ENCODE measurements around the gene FGF12. TPM values are rescaled to one million over a fixed set of nuclear protein-coding genes. Genes with fewer than 3 reads are reported as not detected.
"Not testable (repeated sequence)": the region's sequence is repeated elsewhere in the genome, so short reads cannot be mapped to it uniquely, and the experiment has no call there.

Gene FGF12
- 0.07 TPM for total RNA-seq (2021; ENCODE audit: unreplicated experiment)
- not detected in 2 replicates for polyA plus RNA-seq (2012)
- Bru-seq, nascent RNA = percentile 10 among the genes with signal in this experiment
- percentile 12 among the genes with signal in this experiment for BruChase-seq, experiment 1, labeled RNA remaining after a 6-hour chase
- BruChase-seq, experiment 2, labeled RNA remaining after a 2-hour chase = percentile 17 among the genes with signal in this experiment
- long read RNA-seq = 0 reads

DNA sequence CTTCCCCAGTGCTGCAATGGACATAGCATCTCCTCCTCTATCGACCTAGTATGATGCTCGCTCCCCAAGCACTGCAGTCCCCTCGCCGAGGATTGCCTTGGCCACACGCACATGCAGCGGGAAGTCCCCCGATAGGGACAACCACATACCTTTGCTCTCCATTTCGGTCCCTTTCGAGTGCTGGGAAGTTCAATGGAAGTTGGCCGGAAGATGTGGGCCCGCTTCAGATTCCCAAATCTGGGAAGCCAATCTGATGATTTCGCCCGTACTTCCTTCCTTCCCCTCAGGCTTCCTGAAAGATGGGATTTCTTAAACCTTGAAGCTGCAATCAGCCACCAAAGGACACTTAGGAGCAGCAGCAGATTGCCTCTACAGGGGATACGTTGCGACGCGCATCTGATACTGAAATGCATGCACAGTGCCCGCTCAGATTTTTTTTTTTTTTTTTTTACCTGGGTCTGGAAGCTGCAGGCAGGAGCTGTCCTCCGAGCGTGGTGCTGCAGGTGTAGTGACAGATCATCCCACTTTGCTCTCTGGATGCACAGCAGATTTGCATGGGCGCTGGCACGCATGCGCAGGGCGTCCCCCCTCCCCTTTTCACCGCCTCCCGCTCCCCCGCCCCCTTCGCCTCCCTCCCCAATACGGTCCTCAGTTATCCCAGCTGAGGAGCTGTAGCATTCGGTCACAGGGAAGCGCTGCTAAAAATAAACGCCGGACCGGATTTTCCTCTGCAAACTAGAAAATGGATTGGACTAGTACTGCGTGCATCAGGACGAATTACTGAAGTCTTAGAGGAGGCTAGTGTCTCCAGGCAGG lies at the start of gene FGF12:
FGF12 (minus strand) TSS at position 510 of the 816 bp plus-strand sequence.
- no peaks in the 10 kb centered on the region for H3K4me1 ChIP-seq (ENCODE audit: control insufficient read depth in 1 of 2, insufficient read depth in 2 of 2, low read length in 2 of 2)
- H3K27ac ChIP-seq (ENCODE audit: low read depth, low read length) = no peak within 1 kb of the TSS
- ChIA-PET CTCF (no interaction called here), POLR2A (no interaction called here), RAD21 (ENCODE audit: low non-redundant PET in 1 of 2, low total read pairs in 2 of 2, uncharacterized antibody in 2 of 2, unreplicated experiment in 2 of 2) (no interaction called here)
- intact Hi-C loops (cut with micrococcal nuclease) = no loop called here
- no peak within 1 kb of the TSS for H3K4me2 ChIP-seq (ENCODE audit: low read length)
- no peak within 1 kb of the TSS for H3K4me3 ChIP-seq (replicated peaks in 1 of 2; ENCODE audit: low read depth in 1 of 2, low read length in 2 of 2)
- no peaks in the 10 kb centered on the region for H3K36me3 ChIP-seq (ENCODE audit: control insufficient read depth in 1 of 2, insufficient read depth in 2 of 2, low read length in 2 of 2)
- no peaks in the 10 kb centered on the region for H4K20me1 ChIP-seq (ENCODE audit: insufficient read depth)
- peaks cover 26% of the 10 kb centered on the region for H3K27me3 ChIP-seq (ENCODE audit: insufficient read depth, low read length)
- ATAC-seq (no peak), DNase-seq (ENCODE audit: low read depth, low spot score) (no peak)
- no peaks in the 10 kb centered on the region for H3K79me2 ChIP-seq (ENCODE audit: insufficient read depth, low read length)
- BruUV-seq (replicated peaks) = no TSS peak
- H3K9ac ChIP-seq (ENCODE audit: low read length) = no peak within 1 kb of the TSS
- TF ChIP-seq CBX3 (IDR thresholded peaks at IDR 0.05; ENCODE audit: low read depth) (no peak), POLR2A (IDR thresholded peaks at IDR 0.05; ENCODE audit: borderline replicate concordance, extremely low read depth, insufficient read depth, insufficient read length) (no peak), EZH2 (IDR thresholded peaks at IDR 0.05) (no peak), ELF1 (IDR thresholded peaks at IDR 0.05; ENCODE audit: borderline replicate concordance, low read depth) (no peak), SP1 (IDR thresholded peaks at IDR 0.05; ENCODE audit: low read depth) (no peak)
- TF ChIP-seq, protein P1, sequence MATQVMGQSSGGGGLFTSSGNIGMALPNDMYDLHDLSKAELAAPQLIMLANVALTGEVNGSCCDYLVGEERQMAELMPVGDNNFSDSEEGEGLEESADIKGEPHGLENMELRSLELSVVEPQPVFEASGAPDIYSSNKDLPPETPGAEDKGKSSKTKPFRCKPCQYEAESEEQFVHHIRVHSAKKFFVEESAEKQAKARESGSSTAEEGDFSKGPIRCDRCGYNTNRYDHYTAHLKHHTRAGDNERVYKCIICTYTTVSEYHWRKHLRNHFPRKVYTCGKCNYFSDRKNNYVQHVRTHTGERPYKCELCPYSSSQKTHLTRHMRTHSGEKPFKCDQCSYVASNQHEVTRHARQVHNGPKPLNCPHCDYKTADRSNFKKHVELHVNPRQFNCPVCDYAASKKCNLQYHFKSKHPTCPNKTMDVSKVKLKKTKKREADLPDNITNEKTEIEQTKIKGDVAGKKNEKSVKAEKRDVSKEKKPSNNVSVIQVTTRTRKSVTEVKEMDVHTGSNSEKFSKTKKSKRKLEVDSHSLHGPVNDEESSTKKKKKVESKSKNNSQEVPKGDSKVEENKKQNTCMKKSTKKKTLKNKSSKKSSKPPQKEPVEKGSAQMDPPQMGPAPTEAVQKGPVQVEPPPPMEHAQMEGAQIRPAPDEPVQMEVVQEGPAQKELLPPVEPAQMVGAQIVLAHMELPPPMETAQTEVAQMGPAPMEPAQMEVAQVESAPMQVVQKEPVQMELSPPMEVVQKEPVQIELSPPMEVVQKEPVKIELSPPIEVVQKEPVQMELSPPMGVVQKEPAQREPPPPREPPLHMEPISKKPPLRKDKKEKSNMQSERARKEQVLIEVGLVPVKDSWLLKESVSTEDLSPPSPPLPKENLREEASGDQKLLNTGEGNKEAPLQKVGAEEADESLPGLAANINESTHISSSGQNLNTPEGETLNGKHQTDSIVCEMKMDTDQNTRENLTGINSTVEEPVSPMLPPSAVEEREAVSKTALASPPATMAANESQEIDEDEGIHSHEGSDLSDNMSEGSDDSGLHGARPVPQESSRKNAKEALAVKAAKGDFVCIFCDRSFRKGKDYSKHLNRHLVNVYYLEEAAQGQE (IDR thresholded peaks at IDR 0.05; ENCODE audit: low read depth) = peak; percentile 26; the same call in 1 of the 2 replicates
- H3K9me2 ChIP-seq (ENCODE audit: insufficient read depth) = no peaks in the 10 kb centered on the region
- no peaks in the 10 kb centered on the region for H3K9me3 ChIP-seq (ENCODE audit: control insufficient read depth in 1 of 2, insufficient read depth in 1 of 2, low read depth in 1 of 2, low read length in 2 of 2)
- no peak within 1 kb of the TSS for H2AFZ ChIP-seq (ENCODE audit: low read depth, low read length, poor library complexity, severe bottlenecking)

DNA sequence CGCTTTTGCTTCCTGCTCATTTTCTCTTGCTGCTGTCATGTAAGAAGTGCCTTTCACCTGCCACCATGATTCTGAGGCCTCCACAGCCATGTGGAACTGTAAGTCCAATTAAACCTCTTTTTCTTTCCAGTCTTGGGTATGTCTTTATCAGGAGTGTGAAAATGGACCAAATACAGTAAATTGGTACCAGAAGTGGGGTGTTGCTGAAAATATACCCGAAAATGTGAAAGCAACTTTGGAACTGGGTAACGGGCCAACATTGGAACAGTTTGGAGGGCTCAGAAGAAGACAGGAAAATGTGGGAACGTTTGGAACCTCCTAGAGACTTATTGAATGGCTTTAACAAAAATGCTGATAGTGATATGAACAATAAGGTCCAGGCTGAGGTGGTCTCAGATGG lies 47.0 kb upstream of the FGF12 start:
- H3K9me2 ChIP-seq (ENCODE audit: insufficient read depth); BruUV-seq (replicated peaks); RAD21 ChIA-PET (ENCODE audit: low non-redundant PET in 1 of 2, low total read pairs in 2 of 2, uncharacterized antibody in 2 of 2, unreplicated experiment in 2 of 2); CTCF ChIA-PET; H3K9ac ChIP-seq (ENCODE audit: low read length); ATAC-seq; H3K36me3 ChIP-seq (ENCODE audit: control insufficient read depth in 1 of 2, insufficient read depth in 2 of 2, low read length in 2 of 2); H3K4me3 ChIP-seq (replicated peaks in 1 of 2; ENCODE audit: low read depth in 1 of 2, low read length in 2 of 2); H2AFZ ChIP-seq (ENCODE audit: low read depth, low read length, poor library complexity, severe bottlenecking); H3K79me2 ChIP-seq (ENCODE audit: insufficient read depth, low read length); H3K9me3 ChIP-seq (ENCODE audit: control insufficient read depth in 1 of 2, insufficient read depth in 1 of 2, low read depth in 1 of 2, low read length in 2 of 2); H3K4me1 ChIP-seq (ENCODE audit: control insufficient read depth in 1 of 2, insufficient read depth in 2 of 2, low read length in 2 of 2); H4K20me1 ChIP-seq (ENCODE audit: insufficient read depth); H3K4me2 ChIP-seq (ENCODE audit: low read length); H3K27ac ChIP-seq (ENCODE audit: low read depth, low read length); intact Hi-C loops (cut with micrococcal nuclease); DNase-seq (ENCODE audit: low read depth, low spot score); POLR2A ChIA-PET: not testable (repeated sequence)
- H3K27me3 ChIP-seq (ENCODE audit: insufficient read depth, low read length) = peaks cover 13% of the 10 kb centered on the region; the same call in 1 of the 2 replicates
